Measurements from ENCODE around the gene ZPBP.
A peak's percentile ranks its signal among the peaks of the same experiment; 100 is the strongest.
"Not testable (repeated sequence)": the region's sequence is repeated elsewhere in the genome, so short reads cannot be mapped to it uniquely, and the experiment has no call there.

The ZPBP gene

GRCh38 chr7:50092579-50093491 lies at the start of gene ZPBP:
Gene ZPBP (minus strand): TSS chr7:50093246. CDS start chr7:50093194, 52 bp downstream.
- peak; percentile 61 for DNase-seq

GRCh38 chr7:50142425-50143017 lies 49.5 kb upstream of the ZPBP start:
- no peak for DNase-seq

- DNase-seq: no peak
Observed at GRCh38 chr7:50141854-50142253, 48.8 kb upstream of the ZPBP start.

- DNase-seq: no peak
Observed at GRCh38 chr7:50141131-50141530, 48.1 kb upstream of the ZPBP start.

GRCh38 chr7:50140688-50141087 lies 47.6 kb upstream of the ZPBP start:
- no peak for DNase-seq

GRCh38 chr7:50138101-50138500 lies 45.1 kb upstream of the ZPBP start:
- no peak for DNase-seq

GRCh38 chr7:50125766-50126165 lies 32.7 kb upstream of the ZPBP start:
- no peak for DNase-seq

GRCh38 chr7:50121286-50121685 lies 28.2 kb upstream of the ZPBP start:
- DNase-seq: no peak

- DNase-seq: peak; percentile 51
Observed at GRCh38 chr7:50119815-50120637, 27.0 kb upstream of the ZPBP start.

- DNase-seq: no peak
Observed at GRCh38 chr7:50112250-50112649, 19.2 kb upstream of the ZPBP start.

- DNase-seq: no peak
Observed at GRCh38 chr7:50101873-50102272, 8.8 kb upstream of the ZPBP start.

GRCh38 chr7:50095634-50096033 lies 2.6 kb upstream of the ZPBP start:
- DNase-seq: no peak

- DNase-seq: no peak
Observed at GRCh38 chr7:50088463-50089129, 4.5 kb downstream of the ZPBP start.

- DNase-seq: no peak
Observed at GRCh38 chr7:50085344-50085743, 7.7 kb downstream of the ZPBP start.

- DNase-seq: no peak
Observed at GRCh38 chr7:50073093-50073492, 20.0 kb downstream of the ZPBP start.

GRCh38 chr7:50069613-50070012 lies 23.4 kb downstream of the ZPBP start:
- DNase-seq: peak; percentile 33

GRCh38 chr7:50068850-50069551 lies 24.0 kb downstream of the ZPBP start:
- peak; percentile 23 for DNase-seq

- DNase-seq: peak; percentile 24
Observed at GRCh38 chr7:50068026-50068425, 25.0 kb downstream of the ZPBP start.

GRCh38 chr7:50062951-50063350 lies 30.1 kb downstream of the ZPBP start:
- DNase-seq: no peak

- no peak for DNase-seq
Observed at GRCh38 chr7:50056131-50056530, 36.9 kb downstream of the ZPBP start.

GRCh38 chr7:50047716-50048115 lies 45.3 kb downstream of the ZPBP start:
- DNase-seq: no peak

GRCh38 chr7:50041165-50041564 lies 51.9 kb downstream of the ZPBP start:
- DNase-seq: not testable (repeated sequence)

Measured in activated naive CD4-positive, alpha-beta T cell treated with anti-CD3 and anti-CD28 coated beads, Interleukin-2, amount 50 U/mL, for 16 hours (primary cell).